OCI-LY1 (cell line): Measurements from ENCODE around the gene TSBP1.

ENCODE experiments used
- EZH2 ChIP-seq: fragments of 200-600 bp; sonication (generic), shearing (Covaris generic); IDR thresholded peaks from 2 replicates; pipeline ENCODE4 v1.8.0; 2017; ENCODE audit warnings: borderline replicate concordance, mixed run types, mild to moderate bottlenecking, antibody characterized with exemption, low read length, moderate library complexity, mixed read lengths
- TF ChIP-seq, protein P1 (sequence below): fragments of 200-600 bp; sonication (generic), shearing (Covaris generic); IDR thresholded peaks from 2 replicates; pipeline ENCODE4 v1.5.1; 2017; ENCODE audit warnings: mild to moderate bottlenecking, antibody characterized with exemption, low read length, moderate library complexity, mixed read lengths

GRCh38 chr6:32410906-32411305 is 39.2 kb upstream of the TSBP1 start:
- TF ChIP-seq, protein P1, sequence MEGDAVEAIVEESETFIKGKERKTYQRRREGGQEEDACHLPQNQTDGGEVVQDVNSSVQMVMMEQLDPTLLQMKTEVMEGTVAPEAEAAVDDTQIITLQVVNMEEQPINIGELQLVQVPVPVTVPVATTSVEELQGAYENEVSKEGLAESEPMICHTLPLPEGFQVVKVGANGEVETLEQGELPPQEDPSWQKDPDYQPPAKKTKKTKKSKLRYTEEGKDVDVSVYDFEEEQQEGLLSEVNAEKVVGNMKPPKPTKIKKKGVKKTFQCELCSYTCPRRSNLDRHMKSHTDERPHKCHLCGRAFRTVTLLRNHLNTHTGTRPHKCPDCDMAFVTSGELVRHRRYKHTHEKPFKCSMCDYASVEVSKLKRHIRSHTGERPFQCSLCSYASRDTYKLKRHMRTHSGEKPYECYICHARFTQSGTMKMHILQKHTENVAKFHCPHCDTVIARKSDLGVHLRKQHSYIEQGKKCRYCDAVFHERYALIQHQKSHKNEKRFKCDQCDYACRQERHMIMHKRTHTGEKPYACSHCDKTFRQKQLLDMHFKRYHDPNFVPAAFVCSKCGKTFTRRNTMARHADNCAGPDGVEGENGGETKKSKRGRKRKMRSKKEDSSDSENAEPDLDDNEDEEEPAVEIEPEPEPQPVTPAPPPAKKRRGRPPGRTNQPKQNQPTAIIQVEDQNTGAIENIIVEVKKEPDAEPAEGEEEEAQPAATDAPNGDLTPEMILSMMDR: no peak
- TF ChIP-seq EZH2: no peak
